CD4-positive, alpha-beta T cell treated with Interleukin-10 for 1 hour (primary cell): Measurements from ENCODE around the gene BUD23.
"Not testable (repeated sequence)": the region's sequence is repeated elsewhere in the genome, so short reads cannot be mapped to it uniquely, and the experiment has no call there.

Source experiments
- DNase-seq: peaks from one replicate; pipeline ENCODE4 v3.0.0-alpha.2; 2020

BUD23 gene

GRCh38 chr7:73702665-73703064 lies 19.3 kb downstream of the BUD23 start:
- no peak for DNase-seq

- DNase-seq = no peak
These were observed 19.8 kb downstream of the BUD23 start for GRCh38 chr7:73703225-73703624.

DNA sequence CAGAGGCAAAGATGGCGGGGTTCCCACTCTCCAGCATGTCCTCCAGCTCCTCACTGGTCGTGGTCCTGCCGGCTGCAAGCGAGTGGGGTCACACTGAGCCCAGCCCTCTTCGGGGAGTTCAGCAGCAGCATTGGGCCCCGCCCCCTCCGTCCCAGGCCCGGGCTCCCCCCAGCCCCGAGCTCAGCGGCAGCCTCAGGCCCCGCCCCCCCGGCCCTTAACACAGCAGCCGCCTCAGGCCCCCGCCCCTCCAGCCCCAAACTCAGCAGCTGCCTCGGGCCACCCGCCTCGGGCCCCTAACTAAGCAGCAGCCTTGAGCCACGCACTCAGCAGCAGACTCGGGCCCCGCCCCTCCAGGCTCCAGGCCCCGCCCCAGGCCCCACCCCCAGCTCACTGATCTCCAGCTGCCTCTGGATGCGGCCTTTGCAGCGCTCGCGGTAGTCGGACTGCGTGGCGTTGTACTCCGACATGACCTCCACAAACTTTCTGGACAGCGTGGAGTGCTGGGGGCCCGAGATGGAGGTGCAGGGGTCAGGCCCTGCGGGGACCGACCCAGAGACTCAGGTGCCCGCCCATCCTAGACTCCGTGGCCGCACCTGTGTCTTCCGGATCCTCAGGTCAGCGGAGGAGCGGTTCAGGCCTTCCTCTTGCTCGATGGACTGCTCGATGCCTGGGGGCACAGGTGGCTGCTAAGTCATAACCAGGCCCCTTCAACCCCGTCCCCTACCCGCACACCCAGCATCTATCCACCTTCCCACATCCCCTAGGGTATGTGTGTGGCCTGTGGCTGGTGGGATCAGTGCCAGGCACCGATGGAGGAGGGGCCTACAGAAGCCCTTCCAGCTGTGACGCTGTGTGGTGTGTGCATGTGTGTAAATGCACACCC lies 20.6 kb downstream of the BUD23 start:
- DNase-seq = peak; percentile 30

DNA sequence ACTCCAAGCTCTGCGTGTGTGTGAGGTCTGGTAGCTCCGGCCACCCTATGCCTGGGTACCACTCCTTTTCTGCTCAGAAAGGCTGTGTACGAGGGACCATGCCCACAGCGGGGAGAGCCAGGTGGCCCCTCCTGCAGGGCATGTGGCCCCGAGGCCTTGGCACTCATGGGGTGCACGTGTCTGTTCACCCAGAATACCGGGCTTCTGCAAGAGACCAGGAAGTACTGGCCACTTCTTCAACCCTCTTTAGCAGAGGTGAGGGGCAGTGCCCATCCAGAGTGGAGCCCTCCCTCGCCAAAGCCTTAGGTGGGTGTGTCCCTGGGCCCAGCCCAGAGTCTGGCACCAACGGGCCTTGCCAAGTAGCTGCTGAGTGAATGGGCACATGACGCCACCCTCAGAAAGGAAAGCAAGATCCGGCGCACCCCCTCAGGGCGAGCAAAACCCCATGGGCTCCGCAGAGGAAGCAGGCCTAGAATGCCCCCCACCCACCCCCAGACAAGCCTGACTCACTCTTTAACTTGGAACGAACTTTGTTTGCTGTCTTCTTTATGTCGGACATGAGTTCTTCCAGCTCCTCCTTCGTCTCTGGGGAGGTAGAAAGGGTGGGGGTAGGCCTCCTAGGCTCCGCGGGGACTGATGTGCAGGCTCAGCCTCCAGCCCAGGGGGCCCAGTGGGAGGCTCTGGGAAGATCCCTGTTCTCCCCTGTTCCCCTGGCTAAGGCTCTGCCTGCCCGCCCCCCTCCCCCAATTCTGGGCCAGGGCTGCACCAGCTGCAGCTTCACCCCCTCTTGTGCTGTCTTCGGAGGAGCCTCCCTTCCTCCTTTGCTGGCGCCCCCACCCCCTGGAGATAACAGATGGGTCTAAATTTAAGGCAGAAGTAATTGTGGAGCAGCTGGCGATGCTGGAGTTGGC lies 21.5 kb downstream of the BUD23 start:
- DNase-seq = no peak

DNA sequence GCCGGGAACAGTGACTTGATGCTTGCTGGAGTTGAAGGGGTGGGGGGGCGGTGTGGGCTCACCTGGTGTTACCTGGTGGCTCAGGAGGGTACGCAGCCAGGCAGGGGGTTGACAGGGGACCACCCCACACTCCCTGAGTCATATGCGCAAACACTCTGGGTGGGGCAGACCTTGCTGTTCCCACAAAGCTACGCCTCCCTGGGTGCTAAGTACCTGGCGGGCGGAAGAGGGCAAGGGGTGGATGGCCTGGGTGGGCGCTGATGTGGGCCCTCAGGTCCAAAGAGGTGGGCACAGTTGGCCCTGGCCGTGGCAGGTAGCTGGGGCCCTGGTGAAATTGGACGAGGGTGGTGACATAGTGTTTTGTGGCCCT lies 22.1 kb downstream of the BUD23 start:
- DNase-seq = no peak

DNA sequence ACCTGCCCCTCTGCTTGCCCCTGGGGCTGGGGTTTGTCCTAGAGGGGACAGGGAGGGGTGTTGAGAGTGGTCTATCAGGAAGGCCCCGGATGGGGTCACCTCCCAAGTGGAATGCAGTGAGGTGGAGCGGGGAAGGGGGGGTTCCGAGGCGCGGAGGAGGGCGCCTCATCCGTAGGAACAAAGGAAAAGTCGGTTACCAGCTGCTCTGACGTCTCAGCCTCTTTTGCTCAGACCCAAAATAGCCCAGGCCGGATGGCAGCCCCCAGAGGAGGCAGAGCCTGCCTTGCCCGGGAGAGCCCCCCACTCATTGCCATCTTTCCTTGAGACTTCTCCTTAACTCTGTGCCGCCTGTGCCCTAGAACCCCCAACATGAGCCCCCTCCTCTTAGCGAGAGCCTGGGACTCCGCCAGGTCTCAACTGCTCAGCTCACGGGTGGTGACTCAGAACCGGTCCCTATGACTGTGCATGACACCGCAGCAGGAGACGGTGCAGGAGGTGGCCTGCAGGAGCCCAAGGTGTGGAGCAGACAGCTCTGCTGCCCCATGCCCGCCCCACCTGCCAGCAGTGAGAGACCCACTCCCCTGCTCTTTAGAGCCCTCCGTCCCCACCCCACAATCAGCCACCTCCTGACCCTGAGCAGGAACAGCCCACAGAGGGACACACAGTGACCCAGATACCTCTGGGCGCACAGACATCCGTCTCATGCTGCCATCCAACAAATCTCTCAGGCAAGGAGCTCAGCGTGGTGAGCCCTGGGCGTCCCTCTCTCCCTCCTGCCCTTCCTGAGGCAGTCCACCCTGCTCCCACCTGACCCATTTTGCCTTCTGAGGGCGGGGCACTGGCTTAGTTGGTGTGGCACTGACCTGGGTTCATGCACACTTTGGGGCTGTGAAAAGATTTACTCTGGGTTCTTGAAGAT lies 23.0 kb downstream of the BUD23 start:
- DNase-seq = no peak

DNA sequence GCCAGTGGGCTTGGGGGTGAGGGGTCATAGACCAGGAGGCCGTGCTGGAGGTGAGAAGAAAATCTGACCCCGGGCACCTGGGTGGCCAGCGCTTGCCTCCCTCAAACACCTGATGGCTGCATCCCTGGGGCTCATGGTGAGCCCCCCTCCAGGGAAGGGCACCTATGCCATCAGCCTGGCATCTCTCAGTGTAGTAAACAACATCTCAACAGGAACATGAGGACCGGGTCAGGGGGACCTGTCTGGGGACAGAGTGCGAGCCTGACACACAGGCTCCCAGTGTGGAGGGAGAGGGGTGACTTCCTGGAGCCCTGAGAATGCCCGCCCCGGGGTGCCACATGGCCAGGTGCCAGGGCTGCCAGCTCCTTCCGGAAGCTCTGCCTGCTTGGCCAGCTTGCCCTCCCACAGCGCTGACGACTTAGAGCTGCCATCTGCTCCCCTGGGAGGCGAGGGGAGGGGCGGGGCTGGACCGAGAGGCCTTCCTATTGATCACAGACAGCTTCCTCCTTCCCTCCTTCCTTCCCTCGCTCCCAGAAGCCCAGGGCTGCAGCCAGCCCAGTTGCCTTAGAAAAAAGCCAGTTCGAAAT lies 23.7 kb downstream of the BUD23 start:
- DNase-seq = peak; percentile 24

- no peak for DNase-seq
These were observed 25.7 kb downstream of the BUD23 start for GRCh38 chr7:73708961-73709549.

GRCh38 chr7:73712773-73713172 lies 29.4 kb downstream of the BUD23 start:
- no peak for DNase-seq

DNA sequence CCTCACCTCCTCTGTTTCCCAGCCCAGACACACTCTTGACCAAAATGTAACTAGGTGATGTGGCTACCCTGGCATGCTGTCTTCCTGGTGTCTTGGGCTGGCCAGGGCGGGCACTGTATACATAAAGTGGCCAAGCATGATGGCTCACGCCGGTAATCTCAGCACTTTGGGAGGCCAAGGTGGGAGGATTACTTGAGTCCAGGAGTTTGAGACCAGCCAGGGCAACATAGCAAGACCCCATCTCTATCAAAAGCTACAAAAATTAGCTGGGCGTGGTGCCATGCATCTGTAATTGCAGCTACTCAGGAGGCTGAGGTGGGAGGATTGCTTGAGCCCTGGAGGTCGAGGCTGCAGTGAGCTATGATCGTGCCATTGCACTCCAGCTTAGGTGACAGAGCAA lies 29.9 kb downstream of the BUD23 start:
- not testable (repeated sequence) for DNase-seq

GRCh38 chr7:73715648-73716317 lies 32.4 kb downstream of the BUD23 start:
- DNase-seq = no peak

- DNase-seq = no peak
These were observed 33.0 kb downstream of the BUD23 start for GRCh38 chr7:73716318-73716890.

DNA sequence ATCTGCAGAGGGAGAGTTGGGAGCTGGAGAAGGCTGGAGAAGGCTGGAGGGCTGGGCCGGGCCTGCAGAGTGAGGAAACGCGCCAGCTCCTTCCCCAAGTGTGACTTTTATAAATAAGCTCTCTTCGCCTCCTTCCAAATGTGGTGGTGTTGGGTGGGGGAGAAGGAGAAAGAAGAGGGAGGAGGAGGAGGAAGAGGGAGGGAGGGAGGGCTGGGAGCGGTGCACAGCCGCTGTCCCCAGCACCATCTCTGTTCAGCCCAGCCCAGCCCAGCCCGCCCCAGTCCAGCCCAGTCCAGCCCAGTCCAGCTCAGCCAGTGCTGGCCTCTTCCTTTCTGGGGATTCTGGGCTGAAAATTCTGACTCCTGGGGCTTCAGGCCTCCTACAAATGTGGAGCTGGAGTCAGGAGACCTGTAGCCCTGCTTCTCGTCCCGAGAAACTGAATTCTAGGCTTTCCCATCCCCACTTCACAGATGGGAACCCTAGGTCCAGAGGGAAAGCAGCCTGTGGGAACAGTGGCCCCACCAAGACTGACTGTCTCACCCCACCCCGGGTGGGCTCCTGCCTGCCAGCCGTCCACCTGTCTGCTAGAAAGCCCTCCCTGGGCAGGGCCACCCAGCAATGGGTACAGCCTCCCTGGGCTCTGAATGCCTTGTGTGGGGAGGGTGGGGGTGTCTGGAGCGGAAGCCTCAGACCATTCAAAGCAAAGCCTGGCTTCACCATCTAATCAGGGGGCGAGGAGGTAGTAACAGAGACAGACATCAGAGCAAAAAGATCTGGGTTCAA lies 33.8 kb downstream of the BUD23 start:
- no peak for DNase-seq

- peak; percentile 75 for DNase-seq
These were observed 34.6 kb downstream of the BUD23 start for GRCh38 chr7:73717991-73718405.

GRCh38 chr7:73718438-73718881 lies 35.1 kb downstream of the BUD23 start:
- peak; percentile 34 for DNase-seq

- peak; percentile 77 for DNase-seq
These were observed 35.8 kb downstream of the BUD23 start, which contains the start of gene STX1A for GRCh38 chr7:73718905-73719805. TSS of gene STX1A (minus strand) at chr7:73719669. CDS start at chr7:73719631, 38 bp downstream.

- DNase-seq = no peak
These were observed 36.4 kb downstream of the BUD23 start for GRCh38 chr7:73719806-73720169.

GRCh38 chr7:73720443-73720842 lies 37.0 kb downstream of the BUD23 start:
- DNase-seq = not testable (repeated sequence)

GRCh38 chr7:73721377-73721817 lies 38.0 kb downstream of the BUD23 start:
- no peak for DNase-seq
